ENCODE results near the gene NEUROD2. TPM values are rescaled to one million over a fixed set of nuclear protein-coding genes. Genes with fewer than 3 reads are reported as not detected.

NEUROD2 gene
- total and polyA plus RNA-seq, 2 experiments from 2014 or later = not detected

- TF ChIP-seq CTCF (conservative IDR thresholded peaks at IDR 0.05; ENCODE audit: low read depth in 2 of 2) (no peak), NANOG (IDR thresholded peaks at IDR 0.05; ENCODE audit: borderline replicate concordance) (no peak)
These were observed 3.8 kb upstream of the NEUROD2 start (continued) for GRCh38 chr17:39611401-39612112.

GRCh38 chr17:39609416-39610025 is 1.8 kb upstream of the NEUROD2 start:
- Mint-ChIP-seq H3K27ac (no peak overlapping the region), H3K27me3 (ENCODE audit: insufficient read depth, low read depth, poor library complexity) (peaks cover 79% of the 10 kb centered on the region)
- ATAC-seq = no peak
- TF ChIP-seq ZNF114 (CRISPR knock-in tag; IDR thresholded peaks at IDR 0.05) (no peak), JUNB (IDR thresholded peaks at IDR 0.05; ENCODE audit: unreplicated experiment) (no peak), POLR2AphosphoS5 (IDR thresholded peaks at IDR 0.05; ENCODE audit: low read depth) (no peak), CREB1 (CRISPR knock-in tag; IDR thresholded peaks at IDR 0.05; ENCODE audit: low read depth) (no peak), ZNF462 (CRISPR knock-in tag; IDR thresholded peaks at IDR 0.05) (no peak), ETS1 (IDR thresholded peaks at IDR 0.05) (no peak), REST (IDR thresholded peaks at IDR 0.05; ENCODE audit: unreplicated experiment) (no peak), EZH2 (IDR thresholded peaks at IDR 0.05; ENCODE audit: low read depth, unreplicated experiment) (no peak), STAT1 (IDR thresholded peaks at IDR 0.05; ENCODE audit: unreplicated experiment) (no peak), ZNF331 (CRISPR knock-in tag; IDR thresholded peaks at IDR 0.05; ENCODE audit: low read depth) (no peak)

More at GRCh38 chr17:39609416-39610025, 1.8 kb upstream of the NEUROD2 start:
- Histone ChIP-seq H3F3A (replicated peaks; ENCODE audit: low read depth) (0 out of 2 replicates have a peak, but pooled peaks cover 10% of the 10 kb centered on the region), H3K79me2 (replicated peaks; ENCODE audit: insufficient read depth) (no peaks in the 10 kb centered on the region), H3K27me3 (ENCODE audit: insufficient read depth) (peaks cover 93% of the 10 kb centered on the region), H3K27ac (ENCODE audit: low read depth) (no peak overlapping the region), H3K9me2 (ENCODE audit: insufficient read depth) (no peaks in the 10 kb centered on the region), H3K36me3 (ENCODE audit: insufficient read depth) (no peaks in the 10 kb centered on the region), H4K20me1 (replicated peaks; ENCODE audit: insufficient read depth) (no peaks in the 10 kb centered on the region; the same call in 1 of the 2 replicates), H3K4me1 (ENCODE audit: insufficient read depth) (peaks cover 14% of the 10 kb centered on the region), H3K4me3 (no peak overlapping the region), H2AFZ (no peak overlapping the region), H3K4me2 (no peak overlapping the region)
- Mint-ChIP-seq H3K4me3 (no peak overlapping the region), H3K9me3 (no peaks in the 10 kb centered on the region; the same call in 2 of the 3 replicates), H3K4me1 (peaks cover 21% of the 10 kb centered on the region), H3K36me3 (ENCODE audit: low read depth) (no peaks in the 10 kb centered on the region; the same call in 2 of the 3 replicates)
- DNase-seq (ENCODE audit: low spot score) = no peak
